Osteocyte (in vitro differentiated cells): ENCODE measurements around the gene TNFAIP3. TPM values are rescaled to one million over a fixed set of nuclear protein-coding genes. Genes with fewer than 3 reads are reported as not detected.

Source experiments
- DNase-seq: peaks from one replicate; pipeline ENCODE4 v3.0.0; 2021; ENCODE audit warnings: mixed read lengths; ENCODE audit not compliant: unreplicated experiment; ENCODE audit errors: extremely low spot score
- H3K27ac Mint-ChIP-seq: one replicate; pipeline ENCODE4 v1.8.0; 2021; ENCODE audit warnings: mild to moderate bottlenecking, mixed read lengths; ENCODE audit not compliant: unreplicated experiment
- H3K27me3 Mint-ChIP-seq: one replicate; pipeline ENCODE4 v1.8.0; 2021; ENCODE audit warnings: mixed read lengths; ENCODE audit not compliant: unreplicated experiment
- H3K36me3 Mint-ChIP-seq: one replicate; pipeline ENCODE4 v1.8.0; 2021; ENCODE audit warnings: mixed read lengths; ENCODE audit not compliant: unreplicated experiment
- H3K4me1 Mint-ChIP-seq: one replicate; pipeline ENCODE4 v1.8.0; 2021; ENCODE audit warnings: mixed read lengths; ENCODE audit not compliant: unreplicated experiment
- H3K4me3 Mint-ChIP-seq: one replicate; pipeline ENCODE4 v1.8.0; 2021; ENCODE audit warnings: mild to moderate bottlenecking, moderate library complexity, mixed read lengths; ENCODE audit not compliant: unreplicated experiment
- H3K9me3 Mint-ChIP-seq: one replicate; pipeline ENCODE4 v1.8.0; 2021; ENCODE audit warnings: mixed read lengths; ENCODE audit not compliant: unreplicated experiment
- CTCF ChIP-seq: fragments of 200-600 bp; sonication (generic); IDR thresholded peaks from 2 replicates; pipeline ENCODE4 v1.5.0; 2021; ENCODE audit warnings: antibody characterized with exemption, mild to moderate bottlenecking, moderate library complexity
- total RNA-seq: library from RNA; stranded (reverse); gene quantifications from 2 replicates; pipeline ENCODE4 v1.2.1, GENCODE V29; 2021

TNFAIP3 gene
- total RNA-seq, 1 donor from 2014 or later = 12.0 TPM

DNA sequence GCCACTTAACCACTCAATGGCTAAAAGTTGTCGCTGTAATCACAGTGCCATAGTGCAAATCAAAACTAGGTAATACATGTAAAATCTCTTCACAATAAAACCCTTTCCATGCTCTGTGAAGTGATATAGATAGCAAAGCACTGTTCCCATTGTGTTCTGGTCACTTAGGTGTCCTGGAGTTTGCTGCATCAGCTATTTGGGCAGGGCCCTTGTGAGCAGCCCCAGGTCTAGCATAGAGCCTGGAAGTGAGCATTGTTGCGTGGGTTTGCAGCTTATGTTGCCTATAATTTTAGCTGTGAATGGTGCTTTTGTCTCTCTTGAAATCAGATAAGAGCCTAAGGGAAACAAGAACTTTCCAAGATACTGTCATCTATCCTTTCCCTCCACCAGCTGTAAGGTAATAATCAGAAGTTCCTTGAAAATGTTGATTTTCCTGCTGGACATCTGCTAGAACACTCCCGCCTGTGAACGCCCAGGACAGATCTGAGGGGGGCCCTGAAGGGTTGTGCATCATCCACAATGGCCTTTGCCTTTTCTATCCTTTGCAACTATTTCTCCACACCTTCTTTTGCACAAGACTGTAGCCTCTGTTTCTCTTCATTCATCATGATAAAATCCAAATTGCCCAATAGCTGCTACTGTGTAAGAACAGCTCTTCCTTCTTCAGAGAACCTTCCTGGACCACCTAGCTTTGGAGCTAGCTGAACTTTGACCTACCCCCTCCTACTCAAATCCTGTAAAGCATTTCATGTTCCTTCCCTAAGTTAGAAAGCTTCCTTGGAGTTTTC is 57.0 kb downstream of the TNFAIP3 start:
- Mint-ChIP-seq H3K27me3 (no peaks in the 10 kb centered on the region), H3K4me3 (no peak overlapping the region), H3K36me3 (no peaks in the 10 kb centered on the region), H3K9me3 (no peaks in the 10 kb centered on the region), H3K4me1 (peaks cover 34% of the 10 kb centered on the region), H3K27ac (no peak overlapping the region)
- TF ChIP-seq CTCF = no peak
- no peak for DNase-seq

GRCh38 chr6:137925141-137925698 is 58.2 kb downstream of the TNFAIP3 start:
- Mint-ChIP-seq H3K9me3 (no peaks in the 10 kb centered on the region), H3K4me1 (peaks cover 32% of the 10 kb centered on the region), H3K4me3 (no peak overlapping the region), H3K27ac (no peak overlapping the region), H3K27me3 (no peaks in the 10 kb centered on the region), H3K36me3 (no peaks in the 10 kb centered on the region)
- DNase-seq = no peak
- no peak for TF ChIP-seq CTCF

GRCh38 chr6:137926207-137926731 is 59.2 kb downstream of the TNFAIP3 start:
- no peak for TF ChIP-seq CTCF
- Mint-ChIP-seq H3K4me1 (peaks cover 28% of the 10 kb centered on the region), H3K4me3 (no peak overlapping the region), H3K27me3 (no peaks in the 10 kb centered on the region), H3K27ac (no peak overlapping the region), H3K36me3 (no peaks in the 10 kb centered on the region), H3K9me3 (no peaks in the 10 kb centered on the region)
- no peak for DNase-seq

GRCh38 chr6:137926985-137927384 is 59.9 kb downstream of the TNFAIP3 start:
- H3K27me3 Mint-ChIP-seq = no peaks in the 10 kb centered on the region
- peaks cover 28% of the 10 kb centered on the region for H3K4me1 Mint-ChIP-seq
- no peak for DNase-seq
- no peaks in the 10 kb centered on the region for H3K36me3 Mint-ChIP-seq
- no peak overlapping the region for H3K4me3 Mint-ChIP-seq
- no peak for TF ChIP-seq CTCF
- no peaks in the 10 kb centered on the region for H3K9me3 Mint-ChIP-seq
- H3K27ac Mint-ChIP-seq = no peak overlapping the region

- Mint-ChIP-seq H3K36me3 (no peaks in the 10 kb centered on the region), H3K27me3 (no peaks in the 10 kb centered on the region), H3K4me1 (peaks cover 28% of the 10 kb centered on the region), H3K9me3 (no peaks in the 10 kb centered on the region), H3K4me3 (no peak overlapping the region), H3K27ac (no peak overlapping the region)
- no peak for TF ChIP-seq CTCF
- no peak for DNase-seq
Observed at GRCh38 chr6:137927777-137928218, 60.7 kb downstream of the TNFAIP3 start.
